ENCODE measurements around the gene RAP1GAP2.

GRCh38 chr17:3020381-3020780, 224.1 kb downstream of the RAP1GAP2 start:
- TF ChIP-seq CTCF (conservative IDR thresholded peaks at IDR 0.05; ENCODE audit: low read length) (no peak), EZH2phosphoT487 (IDR thresholded peaks at IDR 0.05; ENCODE audit: borderline replicate concordance, low read depth, low read length) (no peak)
